Activated CD4-positive, alpha-beta T cell treated with anti-CD3 and anti-CD28 coated beads for 4 hours (primary cell): ENCODE results near the gene NFIB.

Source experiments
- DNase-seq, 2 donors: peaks; one replicate each; pipeline ENCODE4 v3.0.0-alpha.2; 2020

Gene NFIB

DNA sequence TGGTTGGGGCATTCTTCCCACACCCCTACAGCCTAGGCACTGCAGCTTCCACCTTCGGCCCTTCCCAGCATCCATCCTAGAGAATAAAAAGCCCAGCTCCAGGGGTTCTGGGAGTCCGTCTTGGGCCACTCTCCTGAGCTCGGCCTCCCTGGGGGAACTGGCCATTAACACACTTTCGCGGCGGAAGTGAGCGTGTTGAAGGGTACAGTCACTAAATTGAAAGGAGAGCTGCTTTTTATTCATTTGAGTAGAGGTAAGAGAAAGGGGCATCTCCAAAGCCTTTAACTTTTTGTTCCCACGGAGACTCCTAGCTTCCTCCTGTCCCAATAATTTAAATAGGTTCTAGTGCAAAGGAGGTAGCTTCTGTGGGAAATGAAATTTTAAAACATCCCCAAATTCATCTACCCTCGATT is 31.0 kb upstream of the NFIB start:
- no peak for DNase-seq

DNA sequence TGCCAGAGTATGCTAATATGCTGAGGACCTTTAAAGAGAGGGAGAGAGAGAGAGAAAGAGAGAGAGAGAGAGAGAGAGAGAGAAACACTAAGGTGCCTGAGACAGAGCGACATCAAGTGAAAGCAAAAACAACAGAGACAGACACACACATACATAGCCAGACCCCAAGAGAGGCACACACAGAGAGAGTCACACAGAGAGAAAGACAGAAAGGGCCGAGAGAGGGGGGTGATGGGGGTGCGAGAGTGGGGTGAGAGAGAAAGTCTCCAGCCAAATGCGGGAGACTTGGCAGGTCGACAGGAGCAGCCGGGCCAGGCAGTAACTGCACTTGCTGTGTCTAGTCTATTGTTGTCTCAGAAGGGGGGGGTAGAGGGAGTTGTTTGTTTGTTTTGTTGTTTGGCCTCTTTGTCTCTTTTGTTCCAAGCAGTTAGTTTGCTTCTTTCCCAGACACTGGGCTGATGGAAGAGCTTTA is 30.1 kb upstream of the NFIB start:
- no peak for DNase-seq

DNA sequence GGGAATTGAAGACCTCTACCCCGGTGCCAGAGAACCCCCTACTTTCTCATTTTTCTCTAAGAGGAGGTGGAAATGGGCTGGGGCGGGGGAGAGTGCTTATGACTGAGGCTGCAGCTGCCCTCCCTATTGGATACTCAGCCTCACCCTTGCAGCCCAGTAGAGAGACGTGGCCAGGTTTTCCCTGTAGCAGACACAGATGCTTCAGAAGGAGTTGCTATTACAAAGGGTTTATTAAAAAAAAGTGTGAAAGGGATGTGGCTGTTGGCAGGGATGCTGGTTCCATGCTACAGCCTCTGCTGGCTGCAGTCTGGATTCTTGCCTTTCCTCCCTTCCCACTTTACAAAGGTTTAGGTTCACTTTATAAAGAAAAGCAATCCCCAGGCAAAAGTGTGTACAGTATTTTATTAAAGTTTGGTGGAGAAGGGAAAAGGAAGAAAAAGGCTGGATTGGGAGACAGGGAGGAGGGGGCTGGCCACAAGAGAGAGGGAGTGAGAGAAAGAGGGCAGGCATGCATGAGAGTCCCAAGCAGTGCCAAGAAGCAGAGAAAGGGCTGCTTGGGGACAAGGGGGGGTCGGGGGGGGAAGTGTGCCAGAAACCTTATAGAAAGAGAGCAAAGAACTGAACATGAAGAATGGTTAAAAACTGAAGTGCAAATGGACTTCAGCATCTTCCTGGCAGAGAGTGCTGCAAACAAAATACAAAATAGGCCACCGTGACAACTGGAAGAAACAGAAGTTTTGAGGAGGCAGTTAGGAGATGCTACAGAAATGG is 29.5 kb upstream of the NFIB start:
- no peak for DNase-seq

DNA sequence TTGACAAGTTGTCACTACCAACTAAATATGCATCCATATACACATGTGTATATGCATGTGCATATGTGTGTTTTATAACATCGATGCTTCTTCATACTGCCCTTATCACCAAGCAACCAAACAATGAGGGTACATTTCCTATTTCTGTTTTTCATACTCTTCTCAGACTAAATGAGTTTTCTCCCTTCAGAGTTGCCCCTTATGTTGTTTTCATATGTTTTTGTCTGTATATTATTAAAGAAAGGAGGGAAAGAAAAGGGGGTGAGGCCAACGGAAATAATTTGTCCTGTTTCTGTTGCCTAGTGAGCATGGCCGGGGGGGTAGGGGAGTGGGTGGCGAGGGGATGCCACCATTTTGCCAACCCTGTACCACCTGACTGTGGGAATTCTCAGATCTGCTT is 28.8 kb upstream of the NFIB start:
- no peak for DNase-seq

DNA sequence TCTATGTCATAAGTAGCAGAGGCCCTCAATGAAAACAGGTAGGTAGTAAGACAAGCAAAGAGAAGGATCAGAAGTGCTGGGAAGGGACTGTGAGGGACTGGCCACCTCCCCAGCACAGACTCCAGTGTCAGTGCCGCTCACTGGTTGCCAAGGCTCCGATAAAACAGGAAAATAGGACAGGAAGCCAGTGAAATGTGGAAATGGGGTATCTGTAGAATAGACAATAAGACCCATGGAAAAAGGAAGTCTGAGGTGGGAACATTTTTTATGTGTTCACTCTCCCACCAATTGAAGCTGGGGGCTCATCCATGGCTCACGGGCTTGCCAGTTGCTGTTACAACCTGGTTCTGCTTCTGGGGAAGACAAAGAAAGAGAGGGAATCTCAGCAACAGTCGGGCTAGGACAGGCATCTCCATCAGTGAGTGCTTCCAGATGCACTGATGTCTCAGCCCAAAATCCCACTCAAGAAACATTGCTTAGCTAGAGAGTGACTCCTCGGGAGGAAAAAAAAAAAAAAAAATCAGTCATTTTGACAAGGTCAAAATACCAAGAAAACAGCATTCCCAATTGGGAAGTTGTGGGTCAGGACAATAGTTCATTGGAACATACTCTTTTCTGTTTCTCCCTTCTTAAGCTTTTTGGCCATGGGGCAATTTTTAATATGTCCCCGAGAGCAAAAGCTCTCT is 27.6 kb upstream of the NFIB start:
- DNase-seq = no peak

DNA sequence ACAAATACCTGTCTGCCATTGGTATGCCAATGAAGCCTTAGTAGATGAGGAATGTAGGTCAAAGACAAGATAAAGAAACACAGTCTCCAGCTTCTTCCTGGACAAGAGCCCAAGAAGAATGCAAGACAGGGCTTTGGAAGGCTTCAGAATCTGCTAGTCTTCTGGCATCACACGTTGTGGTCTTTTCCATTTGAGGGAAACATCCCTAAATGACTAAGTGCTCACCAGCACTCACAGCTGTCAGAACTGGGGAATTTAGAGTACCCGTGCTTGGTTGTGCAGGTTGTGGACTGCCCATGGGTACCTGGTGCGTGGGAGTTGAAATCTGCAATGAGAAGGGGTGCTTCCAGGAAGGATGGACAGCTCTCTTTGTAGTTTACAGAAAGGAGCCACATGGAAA is 27.1 kb upstream of the NFIB start:
- DNase-seq = no peak

DNA sequence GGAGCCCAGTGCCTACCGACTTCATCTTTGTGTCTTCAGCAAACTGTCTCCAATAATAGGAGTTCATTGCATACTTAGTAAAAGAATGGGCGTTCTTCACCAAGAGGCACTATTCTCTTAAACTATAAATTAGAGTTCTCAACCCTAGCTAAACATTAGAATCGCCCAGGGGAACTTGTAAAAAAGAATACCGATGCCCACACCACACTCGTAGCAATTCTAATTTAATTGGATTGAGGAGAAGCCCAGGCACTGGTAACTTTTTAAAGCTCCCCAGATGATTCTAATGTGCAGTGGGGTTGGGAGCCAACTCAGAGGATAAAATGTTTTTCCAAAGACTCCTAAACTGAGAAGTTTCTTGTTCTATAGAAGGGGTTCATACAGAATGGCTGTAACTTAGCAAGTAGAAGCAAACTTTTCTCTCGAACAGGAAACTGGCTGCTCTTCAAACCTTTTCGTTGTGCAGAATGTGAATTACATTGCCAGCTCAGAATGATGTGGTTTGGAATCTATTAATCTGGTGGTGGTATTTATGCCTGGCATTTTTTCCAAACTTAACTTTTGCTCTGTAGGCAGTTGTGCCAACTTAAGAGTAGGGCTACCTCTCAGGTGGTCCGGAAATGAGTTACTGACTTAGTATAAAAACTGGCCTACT is 26.4 kb upstream of the NFIB start:
- DNase-seq = no peak

DNA sequence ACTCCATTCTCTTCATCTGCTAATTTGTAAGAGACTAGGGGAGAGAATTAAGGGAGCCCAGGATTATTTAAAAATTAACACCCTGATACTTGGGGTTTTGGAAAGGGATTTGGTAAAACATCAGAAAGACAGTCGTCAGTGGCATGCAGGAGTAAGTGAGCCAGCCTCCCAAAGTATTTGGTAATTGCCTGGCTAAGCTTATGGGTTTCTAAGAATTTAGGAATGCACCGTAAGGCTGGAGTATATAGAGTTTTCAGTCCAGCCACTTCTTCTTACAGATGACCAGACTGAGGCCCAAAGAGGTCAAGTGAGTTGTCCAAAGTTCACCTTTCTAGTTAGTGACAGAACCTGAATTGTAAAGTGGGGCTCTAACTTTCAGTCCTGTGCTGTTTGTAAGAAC is 25.8 kb upstream of the NFIB start:
- no peak for DNase-seq

DNA sequence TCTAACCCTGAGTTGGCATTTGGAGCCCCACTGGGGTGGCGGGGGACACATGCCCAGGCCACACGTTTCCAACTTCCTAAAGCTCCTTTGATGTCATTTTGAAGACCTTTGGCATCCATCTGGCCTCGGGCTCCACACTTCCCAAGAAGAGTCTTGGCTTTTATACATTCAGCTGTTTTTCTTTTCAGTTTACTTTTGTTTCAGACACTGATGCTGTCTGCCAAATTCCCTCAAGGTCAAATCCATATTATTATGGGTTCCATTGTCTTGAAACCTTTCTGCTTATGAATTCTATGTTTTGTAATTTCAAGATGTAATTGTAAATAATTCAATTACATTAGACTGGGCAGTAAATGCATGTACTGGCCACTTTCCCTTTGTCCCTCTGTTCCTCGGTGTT is 23.7 kb upstream of the NFIB start:
- no peak for DNase-seq

DNA sequence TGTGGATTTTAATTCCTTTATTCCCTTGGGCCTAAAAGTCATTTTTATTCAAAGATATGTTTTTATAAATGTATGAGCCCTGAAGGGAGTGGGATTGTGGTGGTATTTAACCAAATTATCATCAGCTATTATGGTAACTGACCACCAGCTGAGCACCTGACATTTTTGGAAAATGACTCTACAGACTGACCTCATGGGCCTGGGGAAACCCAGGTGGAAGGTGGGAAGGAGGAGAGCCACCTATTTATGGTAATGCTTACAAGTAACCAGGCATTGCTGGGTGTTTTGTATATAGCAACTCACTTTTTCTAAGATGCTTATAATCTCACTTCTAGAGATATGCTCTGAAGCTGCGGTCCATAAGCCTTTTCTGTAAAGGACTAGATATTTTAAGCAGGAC is 22.3 kb upstream of the NFIB start:
- DNase-seq = no peak

DNA sequence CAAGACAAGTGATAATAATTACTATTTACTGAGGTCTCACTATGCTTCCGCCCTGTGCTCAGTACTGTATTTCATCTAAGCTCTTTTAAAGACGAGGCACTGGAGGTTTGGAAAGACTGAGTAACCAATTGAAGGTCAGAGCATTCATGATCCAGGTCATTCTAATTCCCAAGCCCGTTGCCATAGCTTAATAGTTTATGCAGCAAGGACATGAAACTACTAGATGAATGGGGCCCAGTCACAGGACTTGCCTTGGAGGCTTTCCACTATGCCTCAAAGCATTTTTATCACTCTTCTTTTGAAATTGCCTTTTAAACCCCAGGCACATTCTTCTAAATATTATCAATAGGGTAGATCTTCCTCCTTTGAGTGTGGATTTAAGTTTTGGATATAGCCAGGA is 17.2 kb upstream of the NFIB start:
- DNase-seq = no peak

DNA sequence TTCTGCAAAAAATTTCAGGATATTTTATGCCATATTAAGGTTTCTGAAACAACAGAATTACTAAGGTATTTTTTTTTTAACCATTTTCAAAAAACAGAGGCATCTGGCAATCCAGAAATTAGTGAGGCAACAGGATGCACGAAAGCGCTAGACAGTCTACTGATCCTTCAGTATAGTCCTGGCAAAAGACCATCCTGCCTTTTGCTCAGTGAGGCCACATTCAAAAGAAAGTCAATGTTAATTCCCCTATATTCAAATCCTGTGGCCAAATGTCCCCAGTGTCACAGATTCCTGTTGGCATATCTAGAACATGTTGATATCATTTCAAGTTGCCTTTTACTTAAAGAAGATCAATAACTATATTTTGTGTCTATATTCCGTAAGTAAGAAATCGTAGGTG is 13.1 kb upstream of the NFIB start:
- DNase-seq = no peak

DNA sequence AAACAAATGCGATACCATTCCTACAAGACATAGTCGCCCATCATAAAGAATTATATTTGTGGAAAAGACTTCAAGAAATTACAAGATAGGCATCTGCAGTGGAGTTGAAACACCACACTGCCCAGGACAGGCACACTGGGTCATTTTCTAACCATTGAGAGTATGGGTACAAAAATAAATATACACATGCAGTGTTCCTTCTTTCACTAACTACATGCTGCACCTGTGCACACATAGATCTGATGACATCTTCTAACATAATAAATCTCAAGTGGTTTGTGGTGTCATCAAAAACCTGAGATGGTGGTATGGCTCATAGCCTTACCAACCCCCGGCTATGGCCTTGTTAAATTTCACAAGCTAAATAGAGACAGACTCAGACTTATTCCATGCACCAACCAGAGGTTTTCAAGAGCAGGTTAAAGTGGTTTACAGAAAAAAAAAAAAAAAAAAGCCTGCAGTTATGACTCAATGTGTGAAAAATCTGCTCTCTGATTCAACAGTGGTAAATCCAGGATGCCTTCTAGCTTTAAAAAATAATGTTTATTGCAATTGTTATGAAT is 12.4 kb upstream of the NFIB start:
- DNase-seq = no peak

DNA sequence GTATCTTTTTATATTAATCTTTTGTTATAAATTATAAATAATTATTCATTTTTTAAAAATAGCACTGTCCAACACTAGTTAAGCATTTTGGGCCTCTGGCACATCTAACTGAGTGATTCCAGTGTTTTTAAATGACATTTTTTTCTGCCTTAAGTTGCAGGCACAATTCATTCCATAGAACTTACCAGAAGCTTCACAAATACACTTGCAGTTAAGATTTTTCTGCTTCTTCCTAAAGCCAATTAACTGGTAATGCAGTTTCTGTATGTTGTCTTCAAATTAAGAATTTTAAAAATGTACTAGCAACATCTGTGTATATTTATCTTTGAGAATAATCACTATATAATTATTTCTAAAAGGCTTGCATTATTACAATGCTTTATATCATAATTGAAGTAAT is 11.2 kb upstream of the NFIB start:
- DNase-seq = no peak

DNA sequence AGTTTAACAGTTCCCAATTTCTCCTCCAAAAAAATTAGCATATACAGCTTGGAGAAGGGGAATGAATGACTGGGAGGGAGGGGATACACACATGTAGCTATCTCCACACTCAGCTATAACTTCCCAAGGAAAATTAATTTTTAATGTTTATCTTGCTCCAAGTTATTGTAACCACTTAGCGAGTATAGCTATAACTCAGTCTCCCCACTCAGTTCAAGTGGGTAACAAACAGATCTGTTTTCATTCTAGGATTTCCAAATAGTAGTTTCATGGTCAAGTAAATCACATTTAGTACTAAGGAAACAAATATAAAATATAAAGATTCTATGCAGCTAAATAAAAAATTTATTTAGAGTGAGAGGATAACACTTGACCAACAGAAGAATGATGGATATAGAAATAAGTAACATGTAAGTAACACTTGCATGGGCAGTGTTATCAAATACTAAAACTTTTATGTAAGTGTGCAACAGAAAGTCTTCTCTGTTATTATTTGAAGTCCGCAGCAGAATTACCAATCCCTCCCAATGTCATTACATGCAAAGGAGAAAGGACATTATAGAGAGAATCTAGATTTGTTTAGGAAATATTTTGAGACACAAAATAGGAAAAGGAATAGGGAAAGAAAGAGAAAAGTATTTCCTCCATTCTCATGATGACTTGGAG is 10.2 kb upstream of the NFIB start:
- DNase-seq = no peak

DNA sequence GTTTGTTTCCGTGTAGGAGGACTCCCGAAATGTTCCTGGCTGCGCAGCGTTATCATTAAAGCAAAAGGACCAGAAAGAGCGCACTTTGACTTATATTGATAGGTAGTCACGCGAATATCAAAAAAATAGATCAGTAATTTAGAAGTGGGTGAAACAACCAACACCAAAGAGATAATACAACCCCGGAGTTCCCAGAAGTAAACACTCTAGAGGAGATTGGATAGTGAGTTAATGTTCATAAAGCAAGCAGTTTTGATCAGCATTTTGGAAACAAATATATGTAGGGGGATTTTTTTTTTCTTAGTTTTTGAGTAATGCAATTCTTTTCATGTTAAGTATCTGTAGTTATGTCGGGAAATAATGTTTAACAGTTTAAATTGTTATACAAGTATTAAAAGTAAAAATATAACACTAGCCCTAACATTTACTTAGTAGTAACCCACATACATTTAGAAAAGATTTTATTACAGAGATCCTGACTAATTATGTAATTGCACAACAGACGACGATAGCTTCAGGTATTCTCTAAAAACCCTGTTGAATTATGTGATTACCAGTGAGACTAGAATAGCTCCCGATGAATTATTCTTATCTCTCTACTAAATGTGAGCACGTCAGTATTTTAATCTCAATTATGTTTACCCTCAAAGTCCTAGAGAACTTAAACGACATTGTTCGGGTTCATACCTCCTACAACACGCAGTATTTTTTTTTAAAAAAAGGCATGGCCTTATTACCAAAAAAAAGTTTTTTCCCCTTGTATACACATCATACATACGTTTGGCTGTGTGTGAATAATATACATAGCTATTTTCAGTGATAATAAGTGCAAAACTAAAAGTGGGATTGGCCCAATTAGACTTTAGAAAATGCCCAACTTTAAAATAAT is 9.4 kb upstream of the NFIB start:
- DNase-seq = no peak

DNA sequence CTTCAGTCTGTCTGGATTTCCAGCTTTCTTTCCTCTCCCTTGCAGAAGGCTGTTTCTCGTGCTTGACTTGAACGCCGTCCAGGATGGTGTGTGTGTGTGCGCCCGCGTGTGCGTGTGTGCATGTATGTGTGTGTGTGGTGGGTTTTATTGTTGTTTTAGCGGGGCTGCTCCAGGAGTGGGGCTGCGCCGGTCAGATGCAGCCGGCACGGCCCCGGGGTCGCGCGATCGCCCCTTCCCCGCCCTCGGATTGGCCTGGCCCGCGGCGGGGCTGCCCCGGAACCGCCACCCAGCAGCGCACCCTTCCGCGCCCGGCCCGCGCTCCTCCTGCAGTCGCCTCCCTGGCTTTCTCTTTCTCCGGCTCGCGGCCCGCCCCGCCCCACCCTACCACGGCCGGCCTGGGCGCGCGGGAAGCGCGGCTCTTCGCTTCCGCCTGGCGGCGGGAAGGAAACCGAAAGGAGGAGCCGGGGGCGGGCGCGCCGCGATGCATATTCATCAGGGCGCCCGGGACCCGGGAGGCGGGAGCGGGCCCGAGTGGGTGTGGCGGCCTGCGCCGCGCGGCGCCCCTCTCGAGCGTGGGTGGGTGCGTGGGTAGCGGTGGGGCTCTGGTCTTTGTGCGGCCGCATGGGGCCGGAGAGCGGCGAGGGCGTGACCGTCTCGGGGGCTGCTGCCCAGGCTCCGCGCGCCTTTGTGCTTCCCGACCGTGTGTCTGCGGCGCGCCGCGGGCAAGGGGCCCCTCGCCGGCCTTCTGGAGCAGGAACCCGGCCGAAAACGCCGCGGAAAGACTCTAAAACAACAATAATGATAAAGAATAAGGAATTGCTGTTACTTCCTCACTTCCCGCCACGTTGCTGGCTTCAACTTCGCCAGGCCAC is 8.5 kb upstream of the NFIB start:
- DNase-seq = peak; percentile 59 to 64

DNA sequence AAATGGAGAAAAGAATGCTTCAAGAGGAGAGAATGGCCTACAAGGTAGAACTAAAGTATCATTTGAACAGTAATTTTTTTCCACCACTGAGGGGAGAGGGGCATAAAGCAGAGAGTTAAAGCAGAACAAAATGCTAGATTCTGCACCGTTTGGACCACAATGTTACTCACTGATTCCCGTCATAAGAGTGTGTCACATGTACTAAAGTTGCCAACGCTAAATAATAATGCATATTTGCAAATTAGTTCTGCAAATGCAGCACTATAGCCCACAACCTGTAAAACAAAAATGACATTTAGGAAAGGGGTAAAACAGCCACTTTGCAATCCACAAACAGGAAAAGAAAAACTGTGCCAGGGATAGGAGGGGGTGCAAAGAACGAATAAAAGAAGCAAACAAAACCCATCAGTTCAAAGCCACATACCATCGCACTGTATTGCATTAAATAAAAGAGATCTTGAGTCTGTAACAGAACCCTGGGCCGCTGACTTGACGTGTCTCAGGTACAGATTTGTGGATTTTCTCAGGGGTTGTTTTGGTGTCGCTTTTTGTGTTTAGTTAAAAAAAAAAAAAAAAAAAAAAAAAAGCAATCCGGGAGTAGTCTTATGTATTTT is 7.7 kb upstream of the NFIB start:
- DNase-seq = no peak

DNA sequence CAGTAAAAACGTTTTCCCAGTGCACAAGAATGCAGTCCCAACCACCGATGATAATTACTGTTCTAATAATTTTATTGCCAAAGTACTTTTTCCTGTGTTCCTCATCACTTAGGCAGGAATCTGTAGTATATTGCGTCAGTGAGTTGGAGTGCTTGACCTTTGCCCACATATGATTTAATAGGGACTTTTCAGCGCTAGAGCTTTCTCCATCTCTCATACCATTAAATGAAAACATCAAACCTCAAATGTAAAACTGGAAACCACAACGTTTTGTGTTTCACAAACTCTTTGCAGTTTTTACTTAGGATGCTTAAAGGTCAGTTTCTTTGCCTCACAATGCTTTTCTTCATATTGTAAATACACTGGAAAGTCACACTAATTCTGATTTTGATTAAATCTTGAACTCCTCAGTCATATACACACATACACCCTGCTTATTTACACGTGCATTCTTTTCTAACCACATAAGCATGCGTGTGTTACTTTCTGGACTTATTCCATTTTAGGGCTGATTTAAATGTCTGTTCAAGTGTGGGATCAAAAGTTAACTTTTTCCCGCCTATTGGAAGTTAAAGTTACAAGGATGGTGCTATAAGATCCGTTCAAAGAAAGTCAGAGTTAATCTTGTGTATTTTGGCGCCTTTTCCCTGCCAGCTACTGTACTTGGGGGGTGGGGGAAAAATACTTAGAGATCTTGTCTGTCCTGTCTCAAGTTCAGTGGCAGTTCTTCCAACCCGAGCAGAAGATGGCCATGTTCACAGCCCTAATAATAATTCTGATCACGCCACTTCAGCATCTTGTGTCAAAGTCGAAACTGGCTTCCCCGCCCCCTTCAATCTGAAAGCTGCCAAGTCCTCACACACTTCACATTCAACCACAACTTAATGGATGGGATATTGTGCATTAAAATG is 6.6 kb upstream of the NFIB start:
- DNase-seq = no peak
